HG03342 (cell line): ENCODE data around the gene IGF2BP2.
"Not testable (repeated sequence)": the region's sequence is repeated elsewhere in the genome, so short reads cannot be mapped to it uniquely, and the experiment has no call there.

Experiments used
- ATAC-seq: cut with Tn5 transposase; IDR thresholded peaks from one replicate; pipeline ENCODE4 v1.9.1; 2021; ENCODE audit warnings: mild to moderate bottlenecking, moderate library complexity; ENCODE audit not compliant: unreplicated experiment

IGF2BP2 gene

DNA sequence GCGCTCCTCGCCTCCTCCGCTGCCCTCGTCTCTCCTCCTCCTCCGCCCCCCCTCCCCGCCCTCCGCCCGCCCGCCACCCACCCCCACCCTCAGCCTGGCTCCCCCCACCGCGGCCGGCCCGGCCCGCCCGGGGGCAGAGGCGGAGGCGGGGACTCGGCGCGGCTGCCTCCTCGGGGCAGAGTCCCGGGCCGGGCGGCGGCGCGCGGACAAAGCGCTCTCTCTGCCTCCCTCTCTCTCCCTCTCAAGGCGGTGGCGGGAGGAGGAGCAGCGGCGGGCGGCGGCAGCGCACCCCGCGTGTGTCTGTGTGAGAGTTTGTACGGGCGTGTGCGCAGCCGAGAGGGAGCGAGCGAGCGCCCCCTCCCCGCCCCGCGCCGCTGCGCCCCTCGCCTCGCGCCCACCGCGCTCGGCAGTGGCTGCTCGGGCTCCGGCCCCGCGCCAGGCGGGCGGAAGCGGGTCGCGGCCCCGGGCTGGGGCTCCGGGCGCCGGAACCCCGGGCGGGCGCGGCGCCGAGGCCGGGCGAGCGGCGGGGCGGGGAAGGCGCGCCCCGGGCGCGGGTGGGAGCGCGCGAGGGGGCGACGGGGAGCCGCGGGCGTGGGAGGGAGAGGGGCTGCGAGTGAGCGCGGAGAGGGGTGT lies at the start of gene IGF2BP2:
Gene IGF2BP2, minus strand, starts transcription at position 37 of the 633 bp plus-strand sequence. CDS start 82 bp downstream, outside the sequence.
- ATAC-seq = peak; percentile 65

DNA sequence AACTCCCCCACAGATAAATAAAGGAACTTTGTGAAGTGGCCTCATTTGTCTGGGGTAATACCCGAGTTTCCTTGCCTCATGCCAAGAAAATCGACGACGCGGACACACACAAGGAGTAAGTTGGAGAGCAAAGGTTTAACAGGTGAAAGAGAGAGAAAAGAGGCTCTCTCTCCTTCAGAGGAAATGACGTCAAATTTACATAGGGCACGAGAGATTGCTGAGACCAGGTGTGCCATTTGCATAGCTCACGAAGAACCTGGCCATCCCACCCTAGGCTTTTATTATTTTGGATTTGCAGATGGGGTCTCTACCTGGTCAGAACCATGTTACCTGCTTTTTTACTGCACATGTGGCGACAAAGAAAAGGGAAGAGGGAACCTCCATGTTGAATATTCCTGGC lies 49.3 kb upstream of the IGF2BP2 start:
- ATAC-seq = no peak

DNA sequence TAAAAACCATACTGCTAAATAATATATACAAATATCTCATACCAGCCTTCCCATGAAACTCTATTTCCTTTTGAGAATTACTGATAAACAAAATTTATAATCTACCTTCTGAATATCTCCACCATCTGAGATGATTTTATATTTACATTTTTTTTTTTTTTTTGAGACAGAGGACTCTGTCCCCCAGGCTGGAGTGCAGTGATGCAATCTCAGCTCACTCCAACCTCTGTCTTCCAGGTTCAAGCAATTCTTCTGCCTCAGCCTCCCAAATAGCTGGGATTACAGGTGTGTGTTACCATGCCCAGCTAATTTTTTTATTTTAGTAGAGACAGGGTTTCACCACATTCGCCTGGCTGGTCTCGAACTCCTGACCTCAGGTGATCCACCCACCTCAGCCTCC lies 42.8 kb upstream of the IGF2BP2 start:
- no peak for ATAC-seq

DNA sequence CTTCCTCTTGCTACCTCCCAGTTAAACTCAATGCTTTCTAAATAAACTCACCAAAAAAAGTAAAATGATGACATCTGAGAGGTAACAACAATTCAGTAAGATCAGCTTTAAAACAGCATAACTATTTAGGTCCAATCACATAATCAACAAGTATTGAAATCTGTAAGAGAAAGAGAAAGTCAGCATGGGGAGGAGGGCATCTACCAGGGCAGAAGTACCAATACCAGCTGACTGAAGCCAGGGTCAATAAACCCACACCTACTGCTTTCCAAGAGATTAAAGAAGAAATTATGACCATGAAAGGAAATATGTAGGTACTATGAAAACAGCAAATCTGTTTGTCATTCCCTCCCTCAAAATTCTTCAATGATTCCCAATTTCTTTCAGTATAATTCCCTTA lies 42.2 kb upstream of the IGF2BP2 start:
- ATAC-seq = no peak

DNA sequence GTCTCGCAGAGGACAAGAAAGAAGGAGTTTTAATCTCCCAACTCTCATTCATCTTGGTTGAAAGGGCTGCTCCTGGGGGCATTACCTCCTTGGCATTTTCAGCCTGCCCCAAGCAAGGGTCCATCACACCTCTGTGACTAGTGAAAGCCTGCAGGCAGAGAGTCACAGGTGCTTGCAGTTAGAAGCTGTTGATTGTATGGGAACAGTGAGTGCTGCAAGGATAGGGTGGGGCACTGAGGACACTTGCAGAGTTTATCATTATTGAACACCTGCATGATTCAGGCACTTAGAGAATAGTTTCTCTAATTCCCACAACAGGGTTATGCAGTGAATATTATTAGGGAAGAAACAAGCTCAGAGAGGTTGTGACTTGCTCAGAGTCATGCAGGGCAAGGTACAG lies 41.7 kb upstream of the IGF2BP2 start:
- no peak for ATAC-seq

DNA sequence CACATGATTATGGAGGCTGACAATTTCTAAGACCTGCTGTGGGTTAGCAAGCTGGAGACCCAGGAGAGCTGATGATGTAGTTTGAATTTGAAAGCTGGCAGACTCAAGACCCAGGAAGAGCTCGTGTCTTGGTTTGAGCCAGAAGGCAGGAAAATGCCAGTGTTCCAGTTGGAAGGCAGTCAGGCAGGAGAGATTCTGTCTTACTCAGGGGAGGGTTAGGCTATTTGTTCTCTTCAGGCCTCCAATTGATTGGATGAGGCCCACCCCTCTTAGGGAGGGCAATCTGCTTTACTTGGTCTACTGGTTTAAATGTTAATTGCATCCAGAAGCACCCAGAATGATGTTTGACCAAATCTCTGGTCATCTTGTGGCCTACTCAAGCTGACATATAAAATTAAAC lies 40.4 kb upstream of the IGF2BP2 start:
- no peak for ATAC-seq

DNA sequence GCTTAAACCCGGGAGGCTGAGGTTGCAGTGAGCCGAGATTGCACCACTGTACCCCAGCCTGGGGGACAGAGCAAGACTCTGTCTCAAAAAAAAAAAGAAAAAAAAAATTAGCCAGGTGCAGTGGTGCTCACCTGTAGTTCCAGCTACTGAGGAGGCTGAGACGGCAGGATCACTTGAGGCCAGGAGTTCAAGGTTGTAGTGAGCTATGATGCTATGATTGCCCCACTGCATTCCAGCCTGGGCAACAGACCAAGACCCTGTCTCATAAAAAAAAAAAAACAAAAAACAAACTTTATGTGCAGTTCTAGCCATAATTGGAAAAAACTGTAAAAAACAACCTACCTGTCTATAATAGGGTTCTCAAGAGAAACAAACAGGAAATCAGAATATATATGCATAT lies 39.9 kb upstream of the IGF2BP2 start:
- no peak for ATAC-seq

DNA sequence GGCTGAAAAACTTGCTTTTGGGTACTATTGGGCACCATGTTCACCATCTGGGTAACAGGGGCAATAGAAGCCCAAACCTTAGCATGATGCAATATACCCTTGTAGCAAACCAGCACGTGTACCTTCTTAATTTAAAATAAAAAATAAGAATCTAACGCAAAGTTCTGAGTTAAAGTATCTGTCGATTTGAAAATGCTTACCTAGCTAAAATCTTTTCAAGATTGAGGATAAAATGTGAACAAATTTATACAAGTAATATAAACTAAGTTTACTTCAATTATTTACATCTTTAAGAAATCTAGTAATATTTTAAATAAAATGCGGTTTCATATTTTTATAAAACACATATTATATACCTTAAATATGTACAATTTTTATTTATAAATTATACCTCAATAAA lies 38.1 kb upstream of the IGF2BP2 start:
- no peak for ATAC-seq

DNA sequence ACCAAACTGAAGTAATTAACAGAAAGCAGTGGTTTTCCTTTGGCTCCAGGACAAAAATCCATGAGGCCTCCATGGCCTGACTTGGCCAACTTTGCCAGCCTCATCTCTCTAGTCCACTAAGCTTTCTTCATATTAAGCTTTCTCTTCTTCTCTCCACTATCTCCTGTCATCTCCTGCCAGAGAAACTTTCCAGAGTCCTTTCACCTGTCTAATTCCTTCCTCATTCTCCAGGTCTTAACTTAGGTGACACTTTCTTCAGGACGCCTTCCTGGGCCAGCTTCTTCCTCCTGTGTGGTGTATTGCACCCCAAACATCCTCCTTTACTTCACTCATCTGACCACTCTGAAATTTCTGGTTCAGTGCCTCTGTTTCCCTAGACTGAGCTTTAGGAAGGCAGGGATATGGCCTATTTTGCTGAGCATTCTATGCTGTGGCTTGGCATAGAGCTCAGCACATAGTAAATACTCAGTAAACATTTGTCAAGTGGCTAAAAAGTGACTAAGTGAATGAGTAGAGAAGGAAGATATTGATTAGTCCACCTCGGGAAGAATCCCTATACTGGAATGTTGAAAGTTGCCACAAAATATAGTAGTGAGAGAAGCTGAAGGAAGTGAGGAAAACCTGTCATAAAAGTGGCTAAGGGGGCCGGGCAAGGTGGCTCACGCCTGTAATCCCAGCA lies 34.6 kb upstream of the IGF2BP2 start:
- ATAC-seq = no peak

DNA sequence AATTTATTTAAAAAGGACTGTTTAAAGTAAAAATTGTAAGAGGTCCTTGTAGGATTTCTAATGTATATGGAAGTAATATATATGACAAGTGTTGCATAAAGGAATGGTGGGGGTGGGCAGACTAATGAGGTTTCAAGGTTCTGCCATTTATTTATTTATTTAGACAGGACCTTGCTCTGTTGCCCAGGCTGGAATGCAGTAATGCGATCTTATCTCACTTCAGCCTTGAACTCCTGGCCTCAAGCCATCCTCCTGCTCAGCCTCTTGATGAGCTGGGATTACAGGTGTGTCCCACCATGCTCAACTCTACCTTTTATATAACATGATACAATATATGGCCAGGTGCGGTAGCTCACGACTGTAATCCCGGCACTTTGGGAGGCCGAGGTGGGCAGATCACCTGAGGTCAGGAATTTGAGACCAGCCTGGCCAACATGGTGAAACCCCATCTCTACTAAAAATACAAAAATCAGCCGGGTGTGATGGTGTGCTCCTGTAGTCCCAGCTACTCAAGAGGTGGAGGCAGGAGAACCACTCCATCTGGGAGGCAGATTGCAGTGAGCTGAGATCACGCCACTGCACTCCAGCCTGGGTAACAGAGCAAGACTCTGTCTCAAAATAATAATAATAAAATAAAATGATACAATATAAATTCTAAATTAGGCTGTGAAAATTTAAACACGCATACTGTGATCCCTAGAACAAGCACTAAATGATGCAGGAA lies 33.8 kb upstream of the IGF2BP2 start:
- ATAC-seq = no peak

DNA sequence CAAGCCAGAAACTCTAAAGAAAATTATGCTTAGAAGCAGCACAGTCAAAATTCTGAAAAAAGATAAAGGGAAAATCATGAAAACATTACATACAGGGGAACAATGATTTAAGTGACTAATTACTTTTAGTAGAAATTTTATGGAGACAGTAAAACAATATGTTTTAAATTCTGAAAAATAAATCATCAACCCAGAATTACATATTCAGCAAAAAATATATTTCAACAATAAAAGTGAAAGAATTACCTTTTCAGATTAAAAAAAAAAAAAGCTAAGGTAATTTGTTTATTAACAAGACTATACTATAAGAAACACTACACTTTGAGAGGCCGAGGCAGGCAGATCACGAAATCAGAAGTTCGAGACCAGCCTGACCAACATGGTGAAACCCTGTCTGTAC lies 32.4 kb upstream of the IGF2BP2 start:
- ATAC-seq = no peak

DNA sequence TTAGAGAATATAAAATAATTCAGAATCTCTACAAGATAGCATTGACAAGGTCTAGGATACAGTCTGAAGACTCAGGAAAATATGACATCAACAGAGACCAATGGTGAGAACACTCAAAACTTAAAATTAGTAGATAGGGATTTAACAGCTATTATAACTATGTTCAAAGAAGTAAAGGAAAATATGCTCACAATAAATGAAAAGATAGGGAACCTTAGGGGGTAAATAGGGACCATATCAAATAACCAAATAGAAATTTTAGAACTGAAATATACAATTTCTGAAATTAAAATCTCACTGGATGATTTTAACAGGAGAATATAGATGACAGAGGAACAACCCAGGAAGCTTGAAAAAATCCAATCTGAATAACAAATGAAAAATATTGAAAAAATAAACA lies 31.8 kb upstream of the IGF2BP2 start:
- no peak for ATAC-seq

DNA sequence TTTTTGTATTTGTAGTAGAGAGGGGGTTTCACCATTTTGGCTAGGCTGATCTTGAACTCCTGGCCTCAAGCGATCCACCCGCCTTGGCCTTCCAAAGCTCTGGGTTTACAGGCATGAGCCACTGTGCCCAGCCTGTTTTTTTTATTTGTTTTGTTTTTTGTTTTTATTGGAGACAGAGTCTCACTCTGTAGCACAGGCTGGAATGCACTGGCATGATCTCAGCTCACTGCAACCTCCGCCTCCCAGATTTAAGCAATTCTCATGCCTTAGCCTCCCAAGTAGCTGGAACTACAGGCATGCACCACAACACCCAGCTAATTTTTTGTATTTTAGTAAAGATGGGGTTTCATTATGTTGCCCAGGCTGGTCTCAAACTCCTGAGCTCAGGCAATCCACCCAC lies 28.9 kb upstream of the IGF2BP2 start:
- ATAC-seq = not testable (repeated sequence)

DNA sequence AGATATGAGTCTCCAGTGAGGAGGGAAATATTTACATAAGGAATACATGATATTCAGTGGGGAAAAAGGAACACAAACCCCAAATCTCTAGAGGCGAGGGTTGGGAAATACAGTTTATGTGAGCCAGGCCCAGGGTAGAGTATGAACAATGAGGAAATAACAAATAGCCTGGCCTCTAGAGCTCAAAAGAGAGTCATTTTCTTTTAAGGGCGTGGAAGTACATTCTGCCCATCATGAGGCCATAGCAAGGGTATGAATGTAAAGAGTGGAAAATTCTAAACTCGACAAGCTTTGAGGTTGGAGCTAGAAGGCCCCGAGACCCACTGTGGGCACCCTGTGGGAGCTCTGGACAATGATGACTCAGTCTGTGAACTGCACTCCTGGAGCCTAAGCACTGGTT lies 27.8 kb upstream of the IGF2BP2 start:
- ATAC-seq = no peak

DNA sequence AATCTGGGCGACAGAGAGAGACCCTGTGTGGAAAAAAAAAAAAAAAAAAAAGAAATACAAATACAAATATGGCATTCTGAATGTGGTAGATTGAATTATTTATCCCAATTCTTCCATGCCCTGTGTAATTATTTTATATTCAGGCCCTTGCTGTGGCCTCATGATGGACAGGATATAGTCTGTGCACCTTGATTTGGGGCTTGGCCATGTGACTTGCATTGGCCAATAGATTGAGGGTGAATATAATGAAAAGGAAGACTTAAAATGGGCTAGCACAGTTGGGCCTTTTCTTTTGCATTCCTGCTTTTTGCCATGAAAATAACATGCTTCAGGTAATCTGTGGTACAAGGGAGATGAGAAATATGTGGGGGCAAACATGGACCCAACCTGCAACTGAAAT lies 27.1 kb upstream of the IGF2BP2 start:
- ATAC-seq = no peak

DNA sequence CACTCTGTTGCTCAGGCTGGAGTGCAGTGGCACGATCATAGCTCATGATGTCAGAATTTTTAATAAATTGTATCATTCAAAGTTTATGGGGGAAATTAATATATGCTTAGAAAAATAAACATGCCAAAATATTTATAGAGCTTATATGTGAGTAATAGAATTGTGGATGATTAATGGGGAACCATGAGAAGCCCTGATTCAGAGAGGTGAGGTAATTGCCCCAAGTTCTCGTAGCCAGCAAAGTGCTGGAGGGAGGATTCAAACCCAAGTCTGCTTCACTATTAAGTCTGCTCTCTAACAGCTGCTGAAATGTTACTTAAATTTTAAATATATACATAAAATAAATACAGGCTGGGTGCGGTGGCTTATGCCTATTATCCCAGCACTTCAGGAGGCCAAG lies 26.2 kb upstream of the IGF2BP2 start:
- no peak for ATAC-seq

DNA sequence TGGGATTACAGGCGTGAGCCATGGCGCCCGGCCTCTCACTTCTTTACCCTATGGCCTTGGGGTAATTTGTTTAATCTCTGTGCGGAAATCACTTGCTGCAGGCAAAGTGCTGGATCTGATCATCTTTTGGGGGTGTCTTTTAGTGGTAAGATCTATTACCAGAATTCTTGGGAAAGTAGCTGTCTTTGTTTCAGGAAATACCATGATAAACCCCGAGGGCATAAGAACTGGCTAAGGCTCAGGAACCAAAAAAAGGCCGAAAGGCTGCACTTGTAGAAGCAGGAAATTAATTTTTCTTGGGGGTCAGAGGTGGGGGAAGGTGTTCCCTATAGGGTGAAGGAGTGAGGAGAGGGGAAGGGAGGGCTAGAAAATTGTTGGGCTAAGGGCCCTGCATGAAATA lies 22.7 kb upstream of the IGF2BP2 start:
- ATAC-seq = no peak

DNA sequence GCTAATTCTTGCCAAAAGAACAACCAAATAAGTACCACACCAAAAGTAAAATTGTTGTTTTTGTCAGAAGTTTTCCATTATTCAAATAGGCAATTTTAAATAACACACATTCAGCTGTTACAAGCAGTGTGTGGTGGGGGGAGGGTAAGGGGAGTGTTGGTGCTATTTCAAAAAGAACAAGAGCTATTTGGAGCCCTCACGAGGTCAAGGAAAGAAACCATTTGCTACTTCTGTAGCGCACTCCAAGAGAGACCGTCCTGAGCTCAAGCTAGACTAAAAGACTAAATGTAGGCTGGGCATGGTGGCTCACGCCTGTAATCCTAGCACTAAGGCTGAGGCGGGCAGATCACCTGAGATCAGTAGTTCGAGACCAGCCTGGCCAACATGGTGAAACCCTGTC lies 21.2 kb upstream of the IGF2BP2 start:
- ATAC-seq = no peak

DNA sequence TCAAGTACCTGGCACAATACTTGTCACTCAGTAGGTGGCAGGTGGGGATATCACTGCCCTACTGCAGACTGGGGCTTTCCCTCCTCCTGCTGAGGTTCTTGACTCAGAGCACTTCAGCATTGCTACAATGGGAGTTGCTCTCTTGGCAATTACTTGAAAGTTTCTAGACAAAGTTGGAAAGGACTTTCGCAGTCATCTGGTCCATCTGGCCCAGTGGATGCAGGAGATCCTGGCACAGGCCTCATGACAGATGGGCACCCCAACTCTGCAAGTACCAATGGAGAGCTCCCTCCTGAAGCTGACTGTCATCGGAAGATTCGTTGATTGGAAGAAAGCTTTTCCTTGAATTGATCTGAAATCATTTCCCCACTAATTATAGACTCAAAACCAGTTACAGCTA lies 19.2 kb upstream of the IGF2BP2 start:
- ATAC-seq = no peak

DNA sequence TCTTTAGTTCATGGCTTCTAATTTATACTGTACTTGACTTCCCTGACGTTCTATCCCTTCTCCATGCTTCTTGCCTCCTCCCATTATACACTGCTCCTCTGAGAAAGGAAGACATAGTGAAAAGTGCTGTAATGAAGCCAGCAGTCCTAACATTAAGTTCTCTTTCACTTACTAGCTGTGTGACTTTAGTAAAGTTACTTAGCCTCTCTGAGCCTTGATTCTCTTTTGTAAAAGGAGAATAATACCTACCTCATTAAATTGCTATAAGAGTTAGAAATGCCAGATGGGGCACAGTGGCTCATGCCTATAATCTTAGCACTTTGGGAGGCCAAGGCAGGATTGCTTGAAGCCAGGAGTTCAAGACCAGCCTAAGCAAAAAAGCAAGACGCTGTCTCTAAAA lies 18.8 kb upstream of the IGF2BP2 start:
- ATAC-seq = no peak

DNA sequence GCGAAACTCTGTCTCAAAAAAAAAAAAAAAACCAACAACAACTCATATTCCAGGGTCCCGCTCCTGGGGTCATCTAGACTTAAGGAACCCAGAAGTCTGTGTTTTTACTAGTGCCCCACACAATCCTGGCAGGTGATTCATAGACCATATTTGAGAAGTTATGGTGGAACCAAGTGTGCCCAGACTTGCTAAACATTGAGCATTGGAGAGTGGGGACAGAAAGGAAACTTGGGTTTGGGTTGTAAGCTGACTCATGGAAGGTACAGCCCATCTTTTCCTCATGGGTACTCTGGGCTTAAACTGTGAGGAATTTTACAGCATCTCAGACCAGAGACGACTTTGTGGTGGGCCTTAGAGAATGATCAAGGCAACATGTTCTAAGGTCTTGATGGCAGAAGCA lies 18.3 kb upstream of the IGF2BP2 start:
- no peak for ATAC-seq

DNA sequence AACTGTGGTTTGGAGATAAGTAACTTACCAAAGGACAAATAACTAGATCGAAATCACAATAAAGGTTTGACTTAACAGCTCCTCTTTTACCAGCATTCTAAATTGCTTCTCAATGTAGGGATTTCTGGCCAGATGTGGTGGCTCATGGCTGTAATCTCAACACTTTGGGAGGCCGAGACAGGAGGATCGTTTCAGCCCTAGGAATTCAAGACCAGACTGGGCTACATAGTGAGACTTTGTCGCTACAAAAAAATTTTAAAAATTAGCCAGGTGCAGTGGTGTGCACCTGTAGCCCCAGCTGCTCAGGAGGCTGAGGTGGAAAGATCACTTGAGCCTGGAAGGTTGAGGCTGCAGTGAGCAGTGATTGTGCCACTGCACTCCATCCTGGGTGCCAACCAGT lies 17.4 kb upstream of the IGF2BP2 start:
- ATAC-seq = no peak
